GM12801 (cell line): ENCODE data around the gene SLC27A4.

ENCODE experiments used
- CTCF ChIP-seq: IDR thresholded peaks from one replicate; pipeline ENCODE4 v1.5.1; 2011; ENCODE audit warnings: control low read depth; ENCODE audit not compliant: insufficient read length; ENCODE audit errors: extremely low read depth

Gene SLC27A4

GRCh38 chr9:128339761-128340690 is at the start of gene SLC27A4:
TSS of gene SLC27A4 (plus strand) at chr9:128340527. CDS start at chr9:128343133, 2,606 bp downstream.
- TF ChIP-seq CTCF = no peak

- TF ChIP-seq CTCF = no peak
Measured at GRCh38 chr9:128292009-128292408, 48.3 kb upstream of the SLC27A4 start.

GRCh38 chr9:128293091-128293490 is 47.2 kb upstream of the SLC27A4 start:
- TF ChIP-seq CTCF = no peak

GRCh38 chr9:128294142-128294541 is 46.2 kb upstream of the SLC27A4 start:
- no peak for TF ChIP-seq CTCF

GRCh38 chr9:128296340-128297220 is 43.7 kb upstream of the SLC27A4 start:
- TF ChIP-seq CTCF = no peak

- TF ChIP-seq CTCF = no peak
Measured at GRCh38 chr9:128297221-128297773, 43.0 kb upstream of the SLC27A4 start.
